GM23248 (cell line): ENCODE data around the gene GAB4. TPM values are rescaled to one million over a fixed set of nuclear protein-coding genes. Genes with fewer than 3 reads are reported as not detected.

ENCODE experiments used
- DNase-seq: peaks from one replicate; pipeline ENCODE4 v3.0.0-alpha.2; 2015
- H2AFZ ChIP-seq: fragments of 200-600 bp; sonication (generic); 2 replicates; pipeline ENCODE4 v1.6.1; 2016; ENCODE audit warnings: antibody characterized with exemption
- H3F3A ChIP-seq: fragments of 200-600 bp; sonication (generic); 2 replicates; pipeline ENCODE4 v1.6.1; 2016; ENCODE audit warnings: mild to moderate bottlenecking, antibody characterized with exemption, mixed run types; ENCODE audit not compliant: insufficient read depth
- H3K27ac ChIP-seq: fragments of 200-600 bp; sonication (generic); 2 replicates; pipeline ENCODE4 v1.5.1; 2016; ENCODE audit warnings: mild to moderate bottlenecking
- H3K27me3 ChIP-seq: fragments of 200-600 bp; sonication (generic); replicated peaks from 2 replicates; pipeline ENCODE4 v1.6.1; 2016; ENCODE audit warnings: mild to moderate bottlenecking; ENCODE audit not compliant: insufficient read depth
- H3K36me3 ChIP-seq: fragments of 200-600 bp; sonication (generic); 2 replicates; pipeline ENCODE4 v1.6.1; 2016; ENCODE audit warnings: low read depth, mild to moderate bottlenecking
- H3K4me1 ChIP-seq: fragments of 200-600 bp; sonication (generic); 2 replicates; pipeline ENCODE4 v1.6.1; 2016; ENCODE audit warnings: mild to moderate bottlenecking; ENCODE audit not compliant: insufficient read depth
- H3K4me2 ChIP-seq: fragments of 200-600 bp; sonication (generic); one replicate; pipeline ENCODE4 v1.6.1; 2016; ENCODE audit warnings: mild to moderate bottlenecking; ENCODE audit not compliant: unreplicated experiment
- H3K4me3 ChIP-seq: fragments of 200-600 bp; sonication (generic); 2 replicates; pipeline ENCODE4 v1.5.1; 2016; ENCODE audit warnings: mild to moderate bottlenecking
- H3K79me2 ChIP-seq: fragments of 200-600 bp; sonication (generic); 2 replicates; pipeline ENCODE4 v1.6.1; 2016; ENCODE audit warnings: mild to moderate bottlenecking; ENCODE audit not compliant: insufficient read depth
- H3K9ac ChIP-seq: fragments of 200-600 bp; sonication (generic); 2 replicates; pipeline ENCODE4 v1.6.1; 2016; ENCODE audit warnings: mild to moderate bottlenecking
- H3K9me2 ChIP-seq: fragments of 200-600 bp; sonication (generic); 2 replicates; pipeline ENCODE4 v1.6.1; 2016; ENCODE audit warnings: mixed run types, mild to moderate bottlenecking, moderate library complexity; ENCODE audit not compliant: insufficient read depth
- H3K9me3 ChIP-seq: fragments of 200-600 bp; sonication (generic); one replicate; pipeline ENCODE4 v1.6.1; 2017; ENCODE audit warnings: low read depth
- H4K20me1 ChIP-seq: fragments of 200-600 bp; sonication (generic); 2 replicates; pipeline ENCODE4 v1.6.0; 2016; ENCODE audit not compliant: insufficient read depth
- EZH2 ChIP-seq: fragments of 200-600 bp; sonication (generic); IDR thresholded peaks from 2 replicates; pipeline ENCODE4 v1.6.1; 2018; ENCODE audit warnings: antibody characterized with exemption, mild to moderate bottlenecking; ENCODE audit not compliant: insufficient read depth, poor library complexity, severe bottlenecking
- EZH2phosphoT487 ChIP-seq: fragments of 200-600 bp; sonication (generic); IDR thresholded peaks from 2 replicates; pipeline ENCODE4 v1.6.1; 2018; ENCODE audit warnings: antibody characterized with exemption, moderate library complexity, mild to moderate bottlenecking, low read depth; ENCODE audit not compliant: insufficient read depth
- WGBS, 2 experiments: methylation state at CpG; one replicate each; pipeline ENCODE4 v1.1.6; 2015 to 2017; ENCODE audit warnings: low lambda C conversion rate in 2 of 2, low coverage in 1 of 2; ENCODE audit errors: missing lambda C conversion rate in 2 of 2; 5-methylcytosine and 5-hydroxymethylcytosine counted together
- in situ Hi-C: fragments of 300-500 bp; cut with MboI; formaldehyde crosslinking; loops from 2 replicates; pipeline ENCODE4 v1.15.0; 2020
- polyA plus RNA-seq: library from polyadenylated mRNA; unstranded; fragments of >200 nt; fragmentation: Nextera tagmentation; extraction: Ambion mirVana; gene quantifications from 2 replicates; pipeline ENCODE4 v1.2.1, GENCODE V29; 2016
- total RNA-seq: library from RNA; depleted of rRNA; stranded (reverse); fragments of >200 nt; shearing (Covaris generic); gene quantifications from 2 replicates; pipeline ENCODE4 v1.2.3, GENCODE V29; 2014

GAB4 gene
- total and polyA plus RNA-seq, 2 experiments from 2014 or later, result not detected

DNA sequence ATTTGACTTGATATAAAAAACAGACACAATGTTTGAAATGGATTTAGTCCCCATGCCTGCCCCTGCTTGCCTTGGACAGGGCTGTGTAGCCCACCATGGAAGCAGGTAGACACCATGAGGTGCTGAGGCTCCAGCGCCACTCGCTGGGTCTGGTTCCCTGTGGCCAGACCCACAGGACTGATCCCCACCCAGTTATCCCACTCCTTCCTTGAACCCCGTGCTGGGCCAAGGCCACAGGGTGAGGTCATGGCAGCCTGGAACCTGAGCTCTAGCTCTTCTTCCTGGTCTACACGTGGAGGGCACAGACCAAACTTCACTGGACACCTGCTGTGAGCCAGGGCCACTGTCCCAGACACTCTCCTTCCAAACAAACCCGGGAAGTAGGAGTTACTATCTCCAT, 42.5 kb downstream of the GAB4 start:
- in situ Hi-C loops, result no loop called here

DNA sequence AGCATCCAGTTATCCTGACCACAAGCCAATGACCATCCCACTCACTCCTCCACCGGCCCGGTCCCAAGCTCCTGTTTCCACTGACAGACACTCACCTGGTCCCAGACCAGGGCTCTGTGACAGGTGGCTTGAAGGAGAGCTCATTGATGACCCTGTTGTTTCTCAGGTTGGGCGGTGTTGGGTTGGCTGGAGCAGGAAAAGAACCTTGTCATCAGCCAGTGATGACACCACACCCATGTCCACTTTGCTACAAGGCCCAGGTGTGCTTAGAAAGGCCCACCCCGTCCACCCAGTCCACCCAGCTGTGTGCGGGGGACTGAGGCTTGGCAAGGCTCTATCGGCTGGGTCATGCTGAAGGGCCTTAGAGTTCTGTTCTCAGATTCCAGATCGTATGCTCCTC, 42.9 kb downstream of the GAB4 start:
- WGBS, 2 experiments, result 40 to 41% methylated on average over 7 of the region's 7 CpGs

More for the DNA sequence above, 42.5 kb downstream of the GAB4 start:
- Histone ChIP-seq H3K4me1 (no peaks in the 10 kb centered on the region), H3K4me3 (no peak overlapping the region), H4K20me1 (no peaks in the 10 kb centered on the region), H3K27me3 (peaks cover 4% of the 10 kb centered on the region; the same call in 1 of the 2 replicates), H3K36me3 (no peaks in the 10 kb centered on the region), H2AFZ (no peak overlapping the region), H3K9me2 (no peaks in the 10 kb centered on the region), H3K9me3 (no peaks in the 10 kb centered on the region), H3K4me2 (no peak overlapping the region), H3K79me2 (no peaks in the 10 kb centered on the region), H3K9ac (no peak overlapping the region), H3F3A (no peaks in the 10 kb centered on the region), H3K27ac (no peak overlapping the region)
- TF ChIP-seq EZH2 (no peak), EZH2phosphoT487 (no peak)
- 15 to 19% methylated on average over 5 of the region's 5 CpGs for WGBS, 2 experiments
- DNase-seq, result no peak

DNA sequence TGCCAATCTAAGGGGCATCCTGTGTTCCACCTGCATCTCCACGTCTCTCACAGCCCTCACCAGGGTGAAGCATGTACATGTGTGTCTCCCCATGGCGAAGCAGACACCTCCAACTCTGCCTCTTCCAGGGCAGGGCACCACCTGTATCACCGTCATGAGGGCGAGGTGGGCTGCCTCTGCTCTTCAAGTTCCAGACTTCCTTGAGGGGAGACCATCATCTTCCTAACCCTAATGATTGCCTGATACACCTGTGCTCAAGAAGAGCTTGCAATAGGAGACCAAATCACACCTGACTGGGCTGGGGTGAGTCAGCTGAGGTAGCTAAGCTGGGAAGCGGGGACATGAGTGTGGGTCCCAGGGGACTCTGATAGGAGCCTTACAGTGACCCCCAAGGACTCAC, 43.7 kb downstream of the GAB4 start:
- H3K36me3 ChIP-seq, result no peaks in the 10 kb centered on the region
- in situ Hi-C loops, result no loop called here
- TF ChIP-seq EZH2, result no peak
- TF ChIP-seq EZH2phosphoT487, result no peak
- H3K4me1 ChIP-seq, result no peaks in the 10 kb centered on the region
- no peak overlapping the region for H3K9ac ChIP-seq
- H3K4me2 ChIP-seq, result no peak overlapping the region
- H3K79me2 ChIP-seq, result no peaks in the 10 kb centered on the region
- H3K27ac ChIP-seq, result no peak overlapping the region
- H4K20me1 ChIP-seq, result no peaks in the 10 kb centered on the region
- no peak overlapping the region for H2AFZ ChIP-seq
- no peaks in the 10 kb centered on the region for H3K9me2 ChIP-seq
- WGBS, 2 experiments, result 44 to 50% methylated on average over 5 of the region's 5 CpGs
- H3F3A ChIP-seq, result no peaks in the 10 kb centered on the region
- no peaks in the 10 kb centered on the region for H3K9me3 ChIP-seq
- DNase-seq, result no peak
- H3K27me3 ChIP-seq, result peaks cover 4% of the 10 kb centered on the region; the same call in 1 of the 2 replicates
- no peak overlapping the region for H3K4me3 ChIP-seq

More for the DNA sequence above, 42.9 kb downstream of the GAB4 start:
- Histone ChIP-seq H3K79me2 (no peaks in the 10 kb centered on the region), H3K27me3 (peaks cover 4% of the 10 kb centered on the region; the same call in 1 of the 2 replicates), H3K4me3 (no peak overlapping the region), H3K9me2 (no peaks in the 10 kb centered on the region), H4K20me1 (no peaks in the 10 kb centered on the region), H3K9me3 (no peaks in the 10 kb centered on the region), H3K4me2 (no peak overlapping the region), H2AFZ (no peak overlapping the region), H3K36me3 (no peaks in the 10 kb centered on the region), H3K4me1 (no peaks in the 10 kb centered on the region), H3K9ac (no peak overlapping the region), H3F3A (no peaks in the 10 kb centered on the region), H3K27ac (no peak overlapping the region)
- in situ Hi-C loops, result no loop called here
- TF ChIP-seq EZH2phosphoT487 (no peak), EZH2 (no peak)
- DNase-seq, result no peak

DNA sequence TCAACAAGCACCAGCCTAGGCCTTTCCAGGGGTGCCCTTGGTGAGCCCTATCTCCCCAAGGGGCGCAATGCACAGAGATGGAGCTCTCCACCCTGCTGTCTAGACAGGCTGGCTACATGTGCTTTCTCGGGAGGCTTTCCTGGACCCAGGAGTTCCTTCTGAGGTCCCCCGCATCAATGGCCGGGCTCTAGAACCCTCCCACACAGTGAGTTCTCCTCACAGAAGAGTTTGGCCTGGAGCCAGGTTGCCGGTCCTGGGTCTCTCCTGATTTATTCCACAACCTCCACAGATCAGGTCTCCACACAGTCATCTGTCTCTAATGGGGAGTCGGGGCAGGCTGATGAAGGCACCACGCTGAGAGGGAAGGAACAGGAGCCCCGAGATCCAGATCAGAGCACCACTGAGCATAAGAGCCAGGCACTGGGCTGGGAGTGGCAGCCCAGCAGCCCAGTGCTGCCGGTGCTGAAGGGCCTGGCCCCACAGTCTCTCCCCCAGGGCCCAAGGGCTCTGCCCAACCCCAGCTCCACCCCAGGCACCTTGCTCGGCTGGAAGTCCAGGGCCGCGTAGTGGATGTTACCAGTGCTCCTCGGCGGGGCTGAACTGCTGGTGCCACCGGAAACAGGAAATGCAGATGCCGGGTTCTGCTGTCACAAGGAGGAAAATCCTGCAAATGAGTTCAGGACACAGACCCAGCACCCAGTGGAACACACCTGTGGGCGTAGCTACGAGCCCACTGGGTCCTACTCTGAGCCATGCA, 44.7 kb downstream of the GAB4 start:
- in situ Hi-C loops, result no loop called here
- no peaks in the 10 kb centered on the region for H3F3A ChIP-seq
- 52 to 62% methylated on average over 17 to 18 of the region's 18 CpGs for WGBS, 2 experiments
- no peak for DNase-seq
- no peaks in the 10 kb centered on the region for H3K4me1 ChIP-seq
- no peak for TF ChIP-seq EZH2
- TF ChIP-seq EZH2phosphoT487, result no peak
- no peaks in the 10 kb centered on the region for H3K9me2 ChIP-seq
- no peak overlapping the region for H2AFZ ChIP-seq
- H3K27ac ChIP-seq, result no peak overlapping the region
- no peaks in the 10 kb centered on the region for H3K9me3 ChIP-seq
- no peaks in the 10 kb centered on the region for H3K36me3 ChIP-seq
- H3K79me2 ChIP-seq, result no peaks in the 10 kb centered on the region
- no peak overlapping the region for H3K4me3 ChIP-seq
- H3K9ac ChIP-seq, result no peak overlapping the region
- H3K27me3 ChIP-seq, result no peaks in the 10 kb centered on the region
- no peak overlapping the region for H3K4me2 ChIP-seq
- H4K20me1 ChIP-seq, result no peaks in the 10 kb centered on the region

DNA sequence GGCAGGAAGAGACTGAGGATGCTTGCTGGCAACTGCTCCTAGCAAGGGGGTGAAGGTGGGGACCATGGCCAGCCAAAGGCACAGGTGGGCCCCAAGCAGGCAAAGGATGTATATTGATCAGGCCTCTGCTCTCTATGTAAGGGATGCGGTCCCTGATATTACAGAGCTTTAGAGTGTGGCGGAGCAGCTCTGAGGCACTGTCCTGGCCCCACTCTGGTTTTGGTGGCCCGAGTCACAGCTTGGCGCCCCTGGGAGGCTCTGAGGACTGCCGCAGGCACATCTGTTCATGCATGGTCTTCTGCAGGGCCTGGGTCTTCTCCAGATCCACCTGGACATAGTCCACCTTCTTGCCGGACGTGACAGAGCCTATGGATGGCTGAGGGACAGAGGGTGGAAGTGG, 45.5 kb downstream of the GAB4 start:
- no peak overlapping the region for H3K27ac ChIP-seq
- H3K36me3 ChIP-seq, result no peaks in the 10 kb centered on the region
- no peaks in the 10 kb centered on the region for H3K79me2 ChIP-seq
- H4K20me1 ChIP-seq, result no peaks in the 10 kb centered on the region
- H2AFZ ChIP-seq, result no peak overlapping the region
- TF ChIP-seq EZH2phosphoT487, result no peak
- TF ChIP-seq EZH2, result no peak
- no peaks in the 10 kb centered on the region for H3F3A ChIP-seq
- no peak overlapping the region for H3K9ac ChIP-seq
- no peaks in the 10 kb centered on the region for H3K27me3 ChIP-seq
- H3K4me3 ChIP-seq, result no peak overlapping the region
- H3K4me2 ChIP-seq, result no peak overlapping the region
- H3K9me3 ChIP-seq, result no peaks in the 10 kb centered on the region
- no peak for DNase-seq
- in situ Hi-C loops, result no loop called here
- no peaks in the 10 kb centered on the region for H3K9me2 ChIP-seq
- no peaks in the 10 kb centered on the region for H3K4me1 ChIP-seq
- 61 to 68% methylated on average over 7 of the region's 7 CpGs for WGBS, 2 experiments
